ENCODE data around the gene PYGL. TPM values are rescaled to one million over a fixed set of nuclear protein-coding genes. Genes with fewer than 3 reads are reported as not detected.
"Not testable (repeated sequence)": the region's sequence is repeated elsewhere in the genome, so short reads cannot be mapped to it uniquely, and the experiment has no call there.

PYGL gene
- total and polyA plus RNA-seq, 8 donors: 16.2 to 85.4 (median 20.2) TPM

DNA sequence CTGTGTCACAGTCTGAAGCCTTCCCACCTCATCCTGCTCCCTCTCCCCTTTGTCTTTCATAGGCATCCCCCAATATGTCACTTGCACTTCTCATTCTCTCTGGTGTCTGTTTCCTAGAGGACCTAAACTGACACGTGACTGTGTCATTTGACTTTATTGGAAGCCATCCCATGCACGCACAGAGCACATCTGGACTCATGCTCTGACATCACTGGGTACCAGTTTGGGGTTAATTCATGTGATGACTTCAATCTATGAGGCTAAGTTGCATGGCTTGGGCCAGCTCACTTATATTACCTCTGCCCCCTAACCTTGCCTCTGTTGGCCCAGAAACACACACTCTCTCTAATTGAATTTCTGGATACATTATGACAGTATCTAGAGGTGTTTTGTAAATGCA is 21.5 kb downstream of the PYGL start:
- no peaks in the 10 kb centered on the region for H3K9me3 ChIP-seq
- intact Hi-C loops (cut with DNase I): no loop called here
- H3K27ac ChIP-seq: no peak overlapping the region
- no peaks in the 10 kb centered on the region for H3K27me3 ChIP-seq
- ATAC-seq (no peak), DNase-seq (no peak)
- H3K36me3 ChIP-seq: peaks cover 0 to 61% of the 10 kb centered on the region in 2 donors
- TF ChIP-seq CTCF (IDR thresholded peaks at IDR 0.05): no peak
- H3K4me1 ChIP-seq: peaks cover 0 to 23% of the 10 kb centered on the region in 2 donors
- no peak overlapping the region for H3K4me3 ChIP-seq

- intact Hi-C loops (cut with DNase I): no loop called here
- no peak for ATAC-seq
Measured at GRCh38 chr14:50920482-50921230, 23.6 kb downstream of the PYGL start.

GRCh38 chr14:50919524-50919923 is 24.8 kb downstream of the PYGL start:
- DNase-seq; H3K27ac ChIP-seq; H3K27me3 ChIP-seq; H3K4me3 ChIP-seq; intact Hi-C loops (cut with DNase I); ATAC-seq; H3K4me1 ChIP-seq; H3K9me3 ChIP-seq: not testable (repeated sequence)
- H3K36me3 ChIP-seq: peaks cover 0 to 94% of the 10 kb centered on the region in 2 donors

More at GRCh38 chr14:50920482-50921230, 23.6 kb downstream of the PYGL start:
- Histone ChIP-seq H3K4me3 (no peak overlapping the region), H3K9me3 (no peaks in the 10 kb centered on the region), H3K4me1 (peaks cover 0 to 8% of the 10 kb centered on the region in 2 donors), H3K36me3 (peaks cover 0 to 82% of the 10 kb centered on the region in 2 donors), H3K27me3 (no peaks in the 10 kb centered on the region), H3K27ac (no peak overlapping the region)
- DNase-seq: no peak
- TF ChIP-seq CTCF (IDR thresholded peaks at IDR 0.05): no peak

DNA sequence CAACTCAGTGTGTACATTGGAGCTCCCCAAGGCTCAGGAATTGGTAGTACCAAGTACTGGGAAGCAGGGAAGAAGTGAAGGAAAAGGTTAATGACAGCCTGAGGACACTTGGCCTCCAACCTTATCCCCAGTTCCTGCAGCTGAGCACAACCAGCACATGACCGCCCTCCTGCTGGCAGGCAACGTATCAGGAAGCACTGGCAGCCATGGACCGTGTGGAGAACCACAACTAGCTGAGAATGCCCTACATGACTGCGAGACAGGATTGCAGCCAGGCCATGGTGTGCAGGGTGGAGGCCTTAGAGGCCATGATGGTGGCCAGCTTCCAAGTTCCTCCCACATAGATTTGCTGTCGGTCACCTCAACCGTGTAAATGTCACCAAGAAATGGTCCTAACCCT is 26.8 kb downstream of the PYGL start:
- ATAC-seq (no peak), DNase-seq (no peak)
- H3K36me3 ChIP-seq: peaks cover 0 to 96% of the 10 kb centered on the region in 2 donors
- intact Hi-C loops (cut with DNase I): no loop called here
- no peak overlapping the region for H3K27ac ChIP-seq
- no peaks in the 10 kb centered on the region for H3K9me3 ChIP-seq
- TF ChIP-seq CTCF (IDR thresholded peaks at IDR 0.05): no peak
- H3K27me3 ChIP-seq: no peaks in the 10 kb centered on the region
- no peaks in the 10 kb centered on the region for H3K4me1 ChIP-seq
- H3K4me3 ChIP-seq: no peak overlapping the region

GRCh38 chr14:50910495-50911420 is 33.5 kb downstream of the PYGL start:
- ATAC-seq: no peak
- H3K36me3 ChIP-seq: peaks cover 0 to 100% of the 10 kb centered on the region in 2 donors

More at GRCh38 chr14:50910495-50911420, 33.5 kb downstream of the PYGL start:
- intact Hi-C loops (cut with DNase I): no loop called here
- H3K4me1 ChIP-seq: no peaks in the 10 kb centered on the region
- no peak overlapping the region for H3K4me3 ChIP-seq
- no peak overlapping the region for H3K27ac ChIP-seq
- TF ChIP-seq CTCF (IDR thresholded peaks at IDR 0.05): no peak
- DNase-seq: no peak
- no peaks in the 10 kb centered on the region for H3K27me3 ChIP-seq
- H3K9me3 ChIP-seq: no peaks in the 10 kb centered on the region

Data from left lung (tissue), 10 donors.